DND-41 (cell line): Measurements from ENCODE around the gene KIRREL3.

Experiments used
- ATAC-seq: fragments of 200-7000 bp; cut with Tn5 transposase; 3 replicates; pipeline ENCODE4 v1.9.1; 2021; ENCODE audit warnings: low read depth; ENCODE audit not compliant: insufficient read depth
- DNase-seq: peaks from one replicate; pipeline ENCODE4 v3.0.0-alpha.2; 2020
- H2AFZ ChIP-seq: 2 replicates; pipeline ENCODE4 v1.6.0; 2012; ENCODE audit warnings: low read depth, low read length
- H3K27ac ChIP-seq: 2 replicates; pipeline ENCODE4 v1.5.1; 2012; ENCODE audit warnings: low read length, inconsistent platforms
- H3K27me3 ChIP-seq: fragments of 200-600 bp; sonication (generic); 2 replicates; pipeline ENCODE4 v1.6.0; 2012; ENCODE audit warnings: low read length, mild to moderate bottlenecking, inconsistent platforms; ENCODE audit not compliant: insufficient read depth, poor library complexity
- H3K36me3 ChIP-seq: 2 replicates; pipeline ENCODE4 v1.5.1; 2012; ENCODE audit warnings: low read length, inconsistent platforms; ENCODE audit not compliant: insufficient read depth
- H3K4me1 ChIP-seq: 2 replicates; pipeline ENCODE4 v1.5.1; 2012; ENCODE audit warnings: mild to moderate bottlenecking, low read length; ENCODE audit not compliant: insufficient read depth
- H3K4me2 ChIP-seq: 2 replicates; pipeline ENCODE4 v1.6.0; 2012; ENCODE audit warnings: mild to moderate bottlenecking, moderate library complexity, low read length, inconsistent platforms; ENCODE audit not compliant: insufficient read depth
- H3K4me3 ChIP-seq, 2 experiments: fragments of 200-600 bp in 1 of 2; shearing (Covaris generic) in 1 of 2; 2 replicates each; pipeline ENCODE4 v1.5.1; 2012 to 2016; ENCODE audit warnings: inconsistent platforms in 2 of 2, low read length in 2 of 2, mild to moderate bottlenecking in 2 of 2, low read depth in 1 of 2, moderate library complexity in 1 of 2
- H3K79me2 ChIP-seq: 2 replicates; pipeline ENCODE4 v1.6.0; 2012; ENCODE audit warnings: low read length, inconsistent platforms; ENCODE audit not compliant: insufficient read depth
- H3K9ac ChIP-seq: 2 replicates; pipeline ENCODE4 v1.6.0; 2012; ENCODE audit warnings: low read depth, mild to moderate bottlenecking, inconsistent platforms, low read length, moderate library complexity
- H3K9me3 ChIP-seq: 2 replicates; pipeline ENCODE4 v1.5.1; 2012; ENCODE audit warnings: low read length, moderate library complexity, mild to moderate bottlenecking, inconsistent platforms; ENCODE audit not compliant: insufficient read depth, severe bottlenecking
- H4K20me1 ChIP-seq: 2 replicates; pipeline ENCODE4 v1.6.0; 2012; ENCODE audit warnings: low read length; ENCODE audit not compliant: insufficient read depth
- EZH2 ChIP-seq: IDR thresholded peaks from 3 replicates; pipeline ENCODE4 v1.6.1; 2012; ENCODE audit warnings: borderline replicate concordance, low read depth, mild to moderate bottlenecking, moderate library complexity, low read length, inconsistent platforms; ENCODE audit not compliant: severe bottlenecking
- TF ChIP-seq, protein P1 (sequence below): IDR thresholded peaks from 2 replicates; pipeline ENCODE4 v1.5.1; 2012; ENCODE audit warnings: borderline replicate concordance, low read length, moderate library complexity, mild to moderate bottlenecking; ENCODE audit not compliant: poor library complexity, severe bottlenecking; ENCODE audit errors: extremely low read depth

KIRREL3 gene

DNA sequence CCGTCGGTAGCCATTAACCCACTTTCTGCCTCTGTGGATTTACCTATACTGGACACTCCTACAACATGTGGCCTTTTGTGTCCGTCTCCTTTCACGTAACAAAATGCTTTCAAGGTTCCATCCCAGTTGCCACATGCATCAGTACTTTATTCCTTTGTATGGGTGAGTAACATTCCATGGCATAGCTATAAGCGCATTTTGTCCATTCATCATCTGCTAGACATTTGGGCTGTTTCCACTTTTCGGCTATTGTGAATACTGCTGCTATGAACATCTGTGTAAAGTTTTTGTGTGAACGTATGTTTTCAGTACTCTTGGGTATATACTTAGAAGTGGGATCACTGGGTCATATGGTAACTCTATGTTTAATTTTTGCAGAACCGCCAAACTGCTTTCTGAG lies 387.9 kb downstream of the KIRREL3 start:
- no peaks in the 10 kb centered on the region for H3K79me2 ChIP-seq
- ATAC-seq (no peak), DNase-seq (no peak)
- no peak overlapping the region for H2AFZ ChIP-seq
- H4K20me1 ChIP-seq, result no peaks in the 10 kb centered on the region
- H3K9me3 ChIP-seq, result no peaks in the 10 kb centered on the region
- TF ChIP-seq EZH2, result no peak
- TF ChIP-seq, protein P1, sequence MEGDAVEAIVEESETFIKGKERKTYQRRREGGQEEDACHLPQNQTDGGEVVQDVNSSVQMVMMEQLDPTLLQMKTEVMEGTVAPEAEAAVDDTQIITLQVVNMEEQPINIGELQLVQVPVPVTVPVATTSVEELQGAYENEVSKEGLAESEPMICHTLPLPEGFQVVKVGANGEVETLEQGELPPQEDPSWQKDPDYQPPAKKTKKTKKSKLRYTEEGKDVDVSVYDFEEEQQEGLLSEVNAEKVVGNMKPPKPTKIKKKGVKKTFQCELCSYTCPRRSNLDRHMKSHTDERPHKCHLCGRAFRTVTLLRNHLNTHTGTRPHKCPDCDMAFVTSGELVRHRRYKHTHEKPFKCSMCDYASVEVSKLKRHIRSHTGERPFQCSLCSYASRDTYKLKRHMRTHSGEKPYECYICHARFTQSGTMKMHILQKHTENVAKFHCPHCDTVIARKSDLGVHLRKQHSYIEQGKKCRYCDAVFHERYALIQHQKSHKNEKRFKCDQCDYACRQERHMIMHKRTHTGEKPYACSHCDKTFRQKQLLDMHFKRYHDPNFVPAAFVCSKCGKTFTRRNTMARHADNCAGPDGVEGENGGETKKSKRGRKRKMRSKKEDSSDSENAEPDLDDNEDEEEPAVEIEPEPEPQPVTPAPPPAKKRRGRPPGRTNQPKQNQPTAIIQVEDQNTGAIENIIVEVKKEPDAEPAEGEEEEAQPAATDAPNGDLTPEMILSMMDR, result no peak
- H3K9ac ChIP-seq, result no peak overlapping the region
- H3K4me2 ChIP-seq, result no peak overlapping the region
- no peaks in the 10 kb centered on the region for H3K36me3 ChIP-seq
- peaks cover 23% of the 10 kb centered on the region for H3K27me3 ChIP-seq
- no peaks in the 10 kb centered on the region for H3K4me1 ChIP-seq
- H3K4me3 ChIP-seq, result no peak overlapping the region
- no peak overlapping the region for H3K27ac ChIP-seq

DNA sequence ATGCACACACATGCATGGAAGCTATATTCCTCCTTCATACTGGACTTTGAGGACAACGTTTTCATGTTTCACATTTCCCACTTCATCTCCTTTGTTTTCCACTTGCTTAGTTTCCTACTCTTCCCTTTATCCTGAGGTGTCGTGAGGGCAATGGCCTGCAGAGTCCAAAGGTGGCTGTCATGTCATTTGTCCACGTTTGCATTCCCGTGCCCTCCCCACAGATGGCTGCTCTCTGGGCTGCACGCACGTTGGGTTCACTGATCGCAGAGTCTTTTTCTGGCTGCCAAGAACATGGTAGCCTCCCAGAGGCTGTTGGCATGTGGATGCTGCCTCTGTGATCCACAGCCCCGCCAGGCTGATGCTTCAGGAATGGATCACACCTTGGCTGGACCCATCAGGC lies 389.1 kb downstream of the KIRREL3 start:
- Histone ChIP-seq H3K27ac (no peak overlapping the region), H3K4me3 (no peak overlapping the region), H3K36me3 (no peaks in the 10 kb centered on the region), H2AFZ (no peak overlapping the region), H3K4me2 (no peak overlapping the region), H3K4me1 (no peaks in the 10 kb centered on the region), H3K79me2 (no peaks in the 10 kb centered on the region), H4K20me1 (no peaks in the 10 kb centered on the region), H3K9me3 (no peaks in the 10 kb centered on the region), H3K27me3 (peaks cover 26% of the 10 kb centered on the region), H3K9ac (no peak overlapping the region)
- TF ChIP-seq EZH2, result no peak
- TF ChIP-seq, protein P1, result no peak
- ATAC-seq (no peak), DNase-seq (no peak)

DNA sequence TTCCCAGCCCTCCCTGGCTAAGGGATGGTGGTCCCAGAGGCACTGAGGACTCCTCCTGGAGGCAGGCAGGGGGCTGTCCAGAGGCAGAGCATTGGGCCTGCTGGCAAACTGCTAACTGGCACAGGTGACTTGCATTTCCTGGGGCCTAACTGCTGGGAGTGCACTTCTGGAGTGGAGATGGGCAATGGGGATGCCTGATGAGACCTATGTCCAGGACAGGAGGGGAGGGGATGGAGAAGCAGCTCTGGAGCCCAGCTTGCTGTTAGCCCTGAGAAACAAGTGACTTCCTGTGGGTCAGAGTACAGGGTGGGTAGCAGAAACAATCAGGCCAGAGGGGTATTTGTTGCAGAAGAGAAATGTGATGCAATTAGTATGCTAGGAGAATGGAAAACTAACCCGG lies 391.9 kb downstream of the KIRREL3 start:
- H3K27ac ChIP-seq, result no peak overlapping the region
- no peak overlapping the region for H3K4me2 ChIP-seq
- H3K79me2 ChIP-seq, result no peaks in the 10 kb centered on the region
- H2AFZ ChIP-seq, result no peak overlapping the region
- H3K36me3 ChIP-seq, result no peaks in the 10 kb centered on the region
- H3K9ac ChIP-seq, result no peak overlapping the region
- H3K9me3 ChIP-seq, result no peaks in the 10 kb centered on the region
- TF ChIP-seq, protein P1, result no peak
- TF ChIP-seq EZH2, result no peak
- H3K4me1 ChIP-seq, result no peaks in the 10 kb centered on the region
- ATAC-seq (no peak), DNase-seq (no peak)
- no peak overlapping the region for H3K4me3 ChIP-seq
- H3K27me3 ChIP-seq, result peaks cover 39% of the 10 kb centered on the region
- H4K20me1 ChIP-seq, result no peaks in the 10 kb centered on the region

DNA sequence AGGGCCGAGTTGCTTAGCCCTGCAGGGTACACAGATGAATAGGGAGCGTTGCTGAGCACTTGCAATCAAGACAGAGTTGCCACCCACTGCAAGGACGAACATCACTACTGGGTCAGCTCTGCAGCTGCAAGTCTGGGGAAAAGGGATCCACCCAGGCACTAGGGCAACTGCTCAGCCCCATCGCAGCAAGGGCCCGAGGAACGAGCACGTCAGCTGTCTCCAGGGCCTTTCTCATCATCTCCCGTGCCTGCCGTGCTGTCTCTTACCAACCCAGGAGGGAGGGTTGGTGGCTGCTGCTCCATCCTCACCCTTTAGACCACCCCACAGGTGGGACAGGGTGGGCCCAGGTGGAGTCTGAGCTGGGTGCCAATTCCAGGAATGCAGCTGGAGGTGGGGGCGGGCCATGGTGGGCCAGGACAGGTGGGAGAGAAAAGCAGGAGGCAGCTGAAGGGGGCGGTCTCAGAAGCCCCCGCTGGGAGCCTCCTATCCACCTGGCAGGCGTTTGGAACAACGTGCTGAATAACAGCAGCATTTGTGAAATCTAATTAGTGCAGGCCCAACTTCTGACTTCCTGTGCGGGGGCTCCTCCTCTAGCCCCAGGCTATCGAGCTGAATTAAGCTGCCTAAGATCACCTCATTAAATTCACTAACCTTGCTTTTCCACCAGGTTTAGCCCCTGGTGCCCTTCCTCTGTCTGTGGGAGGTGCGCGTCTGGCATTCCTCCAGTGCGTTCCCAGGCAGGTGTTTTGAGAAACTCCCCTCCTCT lies 392.6 kb downstream of the KIRREL3 start:
- Histone ChIP-seq H3K4me3 (no peak overlapping the region), H2AFZ (no peak overlapping the region), H3K9me3 (no peaks in the 10 kb centered on the region), H3K27me3 (peaks cover 39% of the 10 kb centered on the region), H3K36me3 (no peaks in the 10 kb centered on the region), H4K20me1 (no peaks in the 10 kb centered on the region), H3K4me2 (no peak overlapping the region), H3K9ac (no peak overlapping the region), H3K79me2 (no peaks in the 10 kb centered on the region), H3K27ac (no peak overlapping the region), H3K4me1 (no peaks in the 10 kb centered on the region)
- no peak for TF ChIP-seq EZH2
- TF ChIP-seq, protein P1, result no peak
- no peak for DNase-seq
- no peak for ATAC-seq
